8988T (cell line): ENCODE data around the gene ELAVL3.

Source experiments
- DNase-seq: peaks from one replicate; pipeline ENCODE4 v3.0.0; 2011

ELAVL3 gene

DNA sequence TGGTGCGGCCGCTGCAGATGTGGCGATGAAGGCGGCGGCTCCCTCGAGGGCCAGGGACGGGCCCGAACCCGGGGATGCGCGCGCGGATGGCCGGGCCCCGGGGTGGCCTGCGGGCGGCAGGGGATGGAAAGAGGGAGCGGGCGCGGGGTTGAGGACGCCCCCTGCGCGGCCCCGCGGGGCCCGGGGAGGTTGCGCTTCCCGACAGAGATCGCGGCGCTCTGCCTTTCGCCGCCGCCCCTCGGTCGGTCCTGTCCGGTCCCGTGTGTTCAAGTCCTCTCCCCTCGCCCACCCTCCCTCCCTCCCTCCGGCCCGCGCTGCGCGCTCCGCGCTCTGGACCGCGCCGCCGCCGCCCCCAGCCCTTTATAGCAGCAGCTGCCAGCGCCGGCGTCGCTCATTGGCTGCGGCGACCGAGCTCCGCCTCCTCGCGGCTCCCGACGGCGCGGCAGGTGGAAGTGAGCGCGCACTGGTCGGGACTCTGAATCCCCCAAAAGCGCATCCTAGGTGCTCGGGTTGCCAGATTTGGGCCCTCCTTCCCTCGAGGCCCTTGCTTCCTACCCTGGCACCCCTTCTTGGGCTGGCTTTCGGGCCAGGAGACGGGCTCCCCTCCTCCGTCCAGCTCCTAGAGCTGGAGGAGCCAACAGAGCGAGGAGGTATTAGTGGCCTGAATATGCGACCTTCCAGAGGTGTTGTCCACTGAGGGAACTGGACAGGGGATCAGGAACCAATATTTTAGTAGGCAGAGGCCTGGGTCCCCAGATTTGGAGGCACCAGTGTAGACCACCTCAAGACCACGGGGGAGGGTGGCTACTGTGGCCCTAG, at the start of gene ELAVL3:
ELAVL3 (minus strand) TSS at position 332 of the 819 bp plus-strand sequence. CDS start 438 bp downstream, outside the sequence.
- DNase-seq: no peak

DNA sequence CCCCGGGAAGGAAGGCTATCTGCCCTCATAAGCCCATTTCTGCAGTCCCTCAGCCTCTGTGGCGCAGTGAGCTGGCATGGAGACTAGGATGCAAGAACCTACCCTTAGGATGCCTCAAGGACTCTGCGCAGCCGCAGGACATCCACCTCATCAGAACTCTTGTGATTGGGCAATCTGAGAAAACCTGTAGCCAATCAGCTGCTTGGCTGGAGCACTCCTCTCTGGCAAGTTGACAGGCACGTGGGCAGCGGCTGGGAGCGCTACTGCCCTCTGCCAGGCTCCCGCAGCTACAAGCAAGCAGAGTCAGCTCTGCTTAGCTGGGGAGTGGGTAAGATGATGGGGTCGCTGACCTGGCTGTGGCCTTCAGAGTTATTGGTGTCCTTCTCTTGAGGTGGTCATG, 49.6 kb upstream of the ELAVL3 start:
- DNase-seq: no peak

DNA sequence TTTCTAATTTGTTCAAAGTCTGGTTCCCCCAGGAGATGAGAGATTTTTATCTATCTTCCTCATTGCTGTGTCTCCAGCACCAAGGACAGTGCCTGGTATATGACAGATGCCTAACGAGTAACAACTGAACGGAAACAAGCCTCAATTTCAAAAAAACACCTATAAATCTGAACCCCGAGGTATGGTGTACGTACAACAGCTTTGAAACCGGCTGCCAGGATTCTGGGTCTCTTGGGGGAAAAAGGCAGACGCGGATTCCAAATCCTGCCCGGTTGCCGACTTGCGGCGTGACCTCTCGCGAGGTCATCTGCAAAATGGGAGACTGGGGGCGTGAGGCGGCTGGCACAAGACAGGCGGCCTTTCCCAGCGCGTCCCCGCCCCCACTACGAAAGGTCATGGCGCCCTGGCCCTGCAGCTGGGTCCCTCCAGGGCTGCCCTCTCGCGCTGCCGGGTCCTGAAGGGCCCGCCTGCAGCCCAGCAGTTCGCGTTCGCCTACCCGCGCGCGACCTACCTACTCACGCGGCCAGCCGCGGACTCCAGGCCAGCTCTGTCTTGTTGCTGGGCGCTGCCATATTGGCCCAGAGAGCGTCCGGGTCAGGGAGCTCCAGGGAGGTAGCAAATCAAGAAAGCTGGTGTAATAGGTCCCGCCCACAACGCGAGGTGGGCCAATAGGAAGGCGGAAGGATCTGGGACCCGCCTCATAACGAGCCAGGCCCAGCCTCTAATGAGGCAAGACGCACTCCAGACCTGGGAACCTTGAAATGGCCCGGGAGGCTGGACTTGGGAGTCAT, 47.9 kb upstream of the ELAVL3 start, which contains the start of gene ECSIT:
ECSIT (minus strand) TSS at position 584 of the 791 bp plus-strand sequence. CDS start 9,964 bp downstream, outside the sequence.
- peak; percentile 68 for DNase-seq

DNA sequence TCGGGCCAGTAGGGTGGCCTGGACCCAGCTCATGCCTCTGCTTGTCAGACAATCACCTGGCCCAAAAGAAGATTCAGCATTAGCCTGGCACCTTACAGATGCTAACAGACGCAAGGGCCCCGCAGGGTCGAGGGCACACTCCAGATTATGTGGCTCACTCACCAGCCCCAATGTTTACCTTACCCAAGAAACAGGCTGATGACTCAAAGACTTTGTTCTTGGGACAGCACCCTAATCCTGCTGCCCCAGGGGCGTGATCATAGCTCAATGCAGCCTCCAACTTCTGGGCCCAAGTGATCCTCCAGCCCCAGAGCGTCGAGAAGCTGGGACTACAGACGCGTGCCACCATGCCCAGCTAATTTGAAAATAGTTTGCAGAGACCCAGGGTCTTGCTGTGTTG, 38.3 kb upstream of the ELAVL3 start:
- no peak for DNase-seq

DNA sequence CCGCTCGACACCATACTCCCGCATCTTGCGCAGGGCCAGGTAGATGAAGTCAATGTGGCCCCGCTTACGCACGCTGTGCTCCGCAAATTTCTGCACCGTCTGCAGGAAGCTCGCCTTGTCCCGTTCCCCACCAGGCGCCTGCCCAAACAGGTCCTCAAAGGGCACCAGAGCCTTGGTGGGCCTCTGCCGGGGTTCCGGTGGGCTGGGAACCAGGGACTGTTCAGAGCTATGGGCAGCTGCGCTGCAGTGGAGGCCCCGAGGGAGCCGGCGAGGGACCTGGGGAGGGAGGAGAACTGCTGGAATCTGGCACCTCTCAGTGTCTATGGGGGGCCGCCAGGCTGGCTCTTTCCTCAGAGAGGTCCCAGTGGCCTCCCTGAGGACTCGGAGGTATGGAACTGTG, 33.1 kb upstream of the ELAVL3 start:
- no peak for DNase-seq

DNA sequence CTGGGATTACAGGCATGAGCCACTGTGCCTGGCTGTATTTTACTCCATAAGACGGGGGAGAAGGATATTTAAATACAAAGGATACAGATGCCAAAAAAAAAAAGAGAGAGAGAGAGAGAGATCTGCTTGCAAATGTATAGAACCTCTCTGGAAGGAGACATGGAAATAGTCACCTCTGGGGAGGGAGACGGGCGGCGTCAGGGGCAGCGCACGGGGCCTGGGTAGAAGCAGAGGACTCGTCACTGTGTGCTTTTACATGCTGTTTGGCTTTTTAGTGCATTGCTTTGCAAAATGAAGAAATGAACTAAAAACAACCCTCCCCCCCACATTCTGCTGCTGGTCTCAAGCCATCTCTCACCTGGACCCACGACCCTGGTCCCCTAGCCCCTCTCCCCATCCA, 29.6 kb upstream of the ELAVL3 start:
- no peak for DNase-seq

DNA sequence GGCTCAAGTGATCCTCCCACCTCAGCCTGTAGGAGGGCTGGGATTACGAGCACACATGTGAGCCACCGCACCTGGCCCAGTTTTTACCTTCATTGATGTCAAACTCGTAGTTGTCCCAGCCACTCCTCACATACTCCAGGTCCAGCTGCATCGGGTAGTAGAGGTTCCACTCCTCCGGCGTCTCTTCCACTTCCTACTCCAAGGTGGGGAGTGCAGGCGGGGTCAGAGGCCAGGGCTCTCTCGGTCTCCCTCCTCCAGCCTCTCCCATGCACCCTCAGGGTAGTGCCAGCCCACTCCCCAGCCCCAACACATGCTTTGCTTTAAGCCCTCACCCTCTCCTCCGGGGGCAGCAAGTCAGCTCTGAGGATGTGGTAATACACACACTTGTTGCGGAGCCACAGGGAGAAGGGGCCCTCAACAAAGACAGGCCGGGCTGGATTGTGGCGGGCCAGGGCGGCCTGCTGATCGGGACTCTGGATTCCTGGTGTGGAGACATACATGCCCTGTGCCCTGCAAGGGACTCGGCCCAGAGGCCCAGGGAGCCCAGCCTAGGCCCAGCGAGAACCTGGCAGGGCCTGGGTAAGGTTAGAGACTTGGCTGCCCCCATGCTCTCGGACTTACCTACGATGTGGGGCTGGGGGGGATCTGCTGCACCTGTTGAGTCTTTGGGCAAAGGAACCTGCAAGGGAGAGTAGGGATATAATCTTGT, 26.7 kb upstream of the ELAVL3 start:
- no peak for DNase-seq

DNA sequence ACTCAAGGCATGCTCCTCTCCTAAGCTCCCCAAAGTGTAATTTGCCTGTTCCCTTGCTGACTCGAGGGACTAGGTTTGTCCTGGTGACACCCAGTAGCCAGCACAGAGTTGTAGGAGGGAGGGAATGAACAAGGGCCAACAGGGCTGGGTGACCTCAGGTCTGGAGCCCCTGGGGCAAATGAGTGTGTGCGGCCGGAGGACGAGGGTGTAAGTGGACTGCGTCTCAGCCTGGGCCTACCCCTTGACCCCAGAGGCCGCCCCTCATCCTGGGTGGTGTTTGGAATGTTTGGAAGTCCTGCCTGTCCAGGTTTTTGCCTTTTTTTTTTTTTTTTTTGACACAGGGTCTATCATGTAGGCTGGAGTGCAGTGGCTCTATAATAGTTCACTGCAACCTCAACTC, 26.1 kb upstream of the ELAVL3 start:
- no peak for DNase-seq

DNA sequence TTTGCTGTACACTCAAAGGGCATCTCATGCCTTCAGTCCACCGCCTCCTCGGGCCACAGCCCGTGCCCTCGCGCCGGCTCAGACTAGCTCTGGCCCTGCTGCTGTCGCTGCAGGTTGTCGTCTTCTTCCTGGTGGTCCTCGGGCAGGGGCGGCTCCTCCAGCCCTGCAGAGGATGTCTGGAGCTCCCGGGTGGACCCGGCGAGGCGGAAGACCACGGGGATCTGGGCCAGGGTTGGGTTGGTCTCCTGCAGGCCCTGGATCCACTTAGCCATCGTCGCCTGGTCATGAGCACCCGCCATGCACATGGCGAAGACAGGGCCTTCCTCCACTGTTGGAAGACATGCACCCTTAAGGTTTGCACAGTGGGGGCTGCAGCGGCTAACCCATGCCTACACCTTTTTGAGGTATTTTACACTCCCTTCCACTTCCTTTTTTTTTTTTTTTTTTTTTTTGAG, 25.3 kb upstream of the ELAVL3 start:
- DNase-seq: no peak

DNA sequence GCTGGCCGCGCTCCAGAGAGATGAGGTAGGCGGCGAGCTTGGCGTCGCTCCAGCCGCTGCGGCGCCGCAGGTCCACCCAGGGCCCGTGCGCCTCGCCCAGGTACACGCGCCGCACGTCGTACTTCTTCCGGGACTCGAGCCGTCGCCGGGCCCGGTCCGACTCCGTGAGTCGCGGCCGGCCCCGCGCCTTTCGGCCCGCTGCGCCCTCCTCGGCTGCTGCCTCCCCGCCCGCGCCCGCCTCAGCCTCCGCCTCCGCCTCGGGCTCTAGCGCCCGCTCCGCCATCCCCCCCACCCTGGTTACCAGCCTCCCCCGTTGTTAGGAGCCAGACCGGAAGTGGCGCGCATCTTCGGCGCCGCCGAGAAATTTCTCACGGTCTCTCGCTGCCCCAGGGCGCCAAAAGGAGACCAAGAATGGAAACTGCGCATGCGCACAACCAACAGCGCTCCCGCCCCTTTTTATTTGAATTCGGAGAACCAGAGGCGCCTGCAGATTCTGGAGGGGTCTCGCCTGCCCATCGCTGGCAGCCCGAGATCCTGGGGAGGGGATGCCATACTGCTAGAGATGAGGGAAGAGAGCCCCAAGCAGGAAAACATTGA, 24.8 kb upstream of the ELAVL3 start, which contains the start of gene ZNF653:
ZNF653 (minus strand) TSS at position 336 of the 597 bp plus-strand sequence; CDS start at position 283, 53 bp downstream.
- peak; percentile 93 for DNase-seq

DNA sequence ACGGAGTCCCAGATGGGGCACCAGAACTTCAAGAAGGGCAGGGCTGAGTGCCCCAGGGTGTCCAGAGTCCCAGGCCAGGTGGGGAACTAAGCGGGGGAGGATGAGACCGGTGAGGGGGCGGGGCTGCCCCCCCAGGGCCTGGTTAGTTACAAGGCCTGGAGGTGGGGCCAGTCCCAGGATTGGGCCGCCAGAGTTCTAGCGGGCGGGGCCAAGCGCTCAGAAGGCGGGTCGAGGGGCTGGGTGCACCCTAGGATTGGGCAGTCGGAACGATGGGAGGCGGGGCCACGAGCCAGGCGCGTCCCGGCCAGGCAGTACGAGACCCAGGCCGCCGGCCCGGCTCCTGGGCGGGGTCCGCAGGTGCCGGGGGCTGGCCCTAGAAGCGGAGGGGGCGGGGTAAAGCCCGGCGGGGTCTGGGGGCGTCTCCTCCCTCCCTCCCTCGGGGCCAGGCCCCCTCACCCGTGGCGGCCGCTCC, 24.2 kb upstream of the ELAVL3 start:
- peak; percentile 86 for DNase-seq

DNA sequence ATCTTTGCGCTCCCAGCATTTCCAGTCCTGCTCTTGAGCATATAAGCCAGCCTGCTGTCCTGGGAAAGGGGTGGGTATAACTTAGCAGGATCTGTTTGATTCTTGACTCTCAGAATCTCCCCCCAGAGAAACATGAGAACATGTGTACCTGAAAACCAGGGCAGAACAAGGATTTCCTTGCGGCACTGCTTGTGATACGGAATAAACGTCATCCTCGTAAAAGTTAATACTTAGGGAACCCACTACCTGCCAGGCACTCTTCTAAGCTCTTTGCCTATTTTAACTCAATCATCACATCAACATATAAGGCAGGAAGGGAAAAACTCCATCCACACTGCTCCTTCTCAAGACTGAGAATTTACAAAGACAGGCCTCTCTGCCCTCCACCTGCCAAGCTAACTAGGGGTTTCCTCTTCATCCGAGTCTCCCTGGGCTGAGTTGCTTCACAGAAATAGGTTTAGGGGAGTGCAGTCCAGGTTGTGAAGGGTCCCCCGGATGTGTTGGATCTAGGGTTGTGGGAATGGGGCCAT, 23.7 kb upstream of the ELAVL3 start:
- DNase-seq: no peak

DNA sequence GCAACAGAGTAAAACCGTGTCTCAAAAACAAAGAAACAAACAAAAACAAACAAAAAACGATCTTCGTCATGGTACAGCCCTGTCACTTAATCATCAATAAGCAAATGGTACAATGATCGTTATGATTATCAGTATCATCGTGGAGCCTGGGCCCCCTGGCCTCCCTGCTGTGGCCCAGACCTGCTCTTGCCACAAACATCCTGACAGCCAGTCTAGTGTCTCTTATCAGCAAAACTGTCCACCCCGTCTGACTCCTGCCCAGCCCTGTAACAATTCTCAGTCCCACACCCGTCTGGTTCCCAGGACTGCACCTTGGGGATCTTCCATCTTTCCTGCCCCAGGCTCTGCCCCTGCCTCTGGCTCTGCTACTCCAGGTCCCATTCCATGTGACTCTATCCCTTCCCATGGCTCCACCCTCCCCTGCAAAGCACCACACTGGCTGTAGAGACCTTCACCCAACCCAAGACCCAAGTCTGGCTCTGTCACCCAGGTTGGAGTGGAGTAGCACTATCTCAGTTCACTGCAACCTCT, 19.1 kb upstream of the ELAVL3 start:
- no peak for DNase-seq

DNA sequence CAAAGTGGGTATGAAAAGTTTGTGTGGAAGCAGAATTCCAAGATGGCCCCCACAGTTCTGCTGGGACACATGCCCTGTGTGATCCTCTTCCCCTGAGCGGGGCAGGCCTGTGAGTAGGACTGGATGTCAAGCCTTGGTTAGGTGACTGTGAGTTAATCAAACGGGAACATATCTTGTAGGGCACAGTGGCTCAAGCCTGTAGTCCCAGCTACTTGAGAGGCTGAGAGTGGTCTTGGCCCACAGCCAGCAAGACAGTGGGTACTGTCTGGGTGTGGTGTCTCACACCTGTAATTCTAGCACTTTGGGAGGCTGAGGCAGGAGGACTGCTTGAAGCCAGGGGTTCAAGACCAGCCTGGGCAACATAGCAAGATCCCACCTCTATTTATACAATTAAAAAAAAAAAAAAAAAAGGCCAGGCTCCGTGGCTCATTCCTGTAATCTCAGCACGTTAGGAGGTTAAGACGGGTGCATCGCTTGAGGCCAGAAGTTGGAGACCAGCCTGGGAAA, 18.4 kb upstream of the ELAVL3 start:
- no peak for DNase-seq

DNA sequence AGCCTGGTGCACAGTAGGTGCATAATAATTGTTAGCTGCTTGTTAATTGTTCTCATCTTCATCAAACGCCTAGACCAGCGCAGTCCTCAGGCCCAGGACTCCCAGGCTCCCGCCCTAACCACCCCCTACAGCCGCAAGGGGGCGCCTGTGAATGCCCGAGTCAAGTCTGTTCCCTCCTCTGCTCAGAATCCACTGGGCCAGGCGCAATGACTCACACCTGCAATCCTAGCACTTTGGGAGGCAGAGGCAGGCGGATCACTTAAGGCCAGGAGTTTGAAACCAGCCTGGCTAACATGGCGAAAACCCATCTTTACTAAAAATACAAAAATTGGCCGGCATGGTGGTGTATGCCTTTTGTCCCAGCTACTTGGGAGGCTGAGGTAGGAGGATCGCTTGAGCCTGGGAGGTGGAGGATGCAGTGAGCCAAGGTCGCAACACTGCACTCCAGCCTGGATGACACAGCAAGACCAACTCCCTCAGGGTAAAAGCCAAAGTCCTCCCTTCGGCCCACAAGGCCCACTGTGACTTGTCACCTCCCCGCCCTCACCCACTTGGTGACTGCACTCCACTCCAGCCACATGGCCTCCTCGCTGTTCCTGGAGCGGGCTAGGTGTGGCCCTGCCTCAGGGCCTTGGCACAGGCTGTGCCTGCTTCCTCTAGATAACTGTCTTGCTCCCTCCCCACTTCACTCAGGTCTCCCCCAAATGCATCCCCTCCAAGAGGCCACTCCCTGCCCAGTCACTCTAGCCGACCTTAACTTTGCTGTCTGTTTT, 15.7 kb upstream of the ELAVL3 start:
- peak; percentile 80 for DNase-seq

DNA sequence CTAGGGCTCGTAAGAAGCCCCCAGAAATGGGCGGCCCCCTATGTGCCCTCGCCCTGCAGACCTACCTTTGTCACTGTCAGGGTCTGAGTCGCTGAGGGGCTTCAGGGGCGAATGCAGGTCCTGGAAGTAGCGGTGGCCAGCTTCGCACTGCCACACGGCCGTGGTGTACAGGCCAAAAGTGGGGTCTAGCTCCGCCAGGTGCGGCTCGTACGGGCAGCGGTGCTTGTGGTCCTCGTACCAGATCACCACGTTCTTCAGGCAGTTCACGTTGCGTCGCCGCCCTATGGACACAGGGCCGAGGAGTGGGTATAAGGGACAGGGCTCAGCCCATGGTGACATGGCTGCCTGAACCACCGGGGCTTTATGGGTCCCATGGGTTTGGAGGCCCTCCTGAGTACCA, 15.0 kb upstream of the ELAVL3 start:
- DNase-seq: no peak

DNA sequence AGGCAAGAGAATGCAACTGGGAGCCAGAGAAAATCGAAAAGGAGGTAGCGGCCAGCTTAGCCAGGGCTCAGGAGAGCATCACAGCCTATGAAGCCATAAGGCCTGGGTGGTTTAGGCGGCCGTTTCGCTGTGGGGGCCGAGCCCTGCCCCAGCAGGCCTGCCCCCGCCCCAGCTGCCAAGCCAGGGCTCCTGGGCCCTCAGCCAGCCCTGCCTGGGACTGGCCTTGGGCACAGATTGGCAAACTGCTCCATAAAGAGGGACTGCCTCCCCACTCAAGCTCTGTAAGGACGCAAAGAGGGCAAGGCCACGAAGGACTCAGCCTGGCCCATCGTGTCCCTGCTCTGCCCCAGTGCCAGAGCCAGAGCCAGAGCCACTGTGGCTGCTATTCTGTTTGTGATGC, 14.6 kb upstream of the ELAVL3 start:
- DNase-seq: no peak

DNA sequence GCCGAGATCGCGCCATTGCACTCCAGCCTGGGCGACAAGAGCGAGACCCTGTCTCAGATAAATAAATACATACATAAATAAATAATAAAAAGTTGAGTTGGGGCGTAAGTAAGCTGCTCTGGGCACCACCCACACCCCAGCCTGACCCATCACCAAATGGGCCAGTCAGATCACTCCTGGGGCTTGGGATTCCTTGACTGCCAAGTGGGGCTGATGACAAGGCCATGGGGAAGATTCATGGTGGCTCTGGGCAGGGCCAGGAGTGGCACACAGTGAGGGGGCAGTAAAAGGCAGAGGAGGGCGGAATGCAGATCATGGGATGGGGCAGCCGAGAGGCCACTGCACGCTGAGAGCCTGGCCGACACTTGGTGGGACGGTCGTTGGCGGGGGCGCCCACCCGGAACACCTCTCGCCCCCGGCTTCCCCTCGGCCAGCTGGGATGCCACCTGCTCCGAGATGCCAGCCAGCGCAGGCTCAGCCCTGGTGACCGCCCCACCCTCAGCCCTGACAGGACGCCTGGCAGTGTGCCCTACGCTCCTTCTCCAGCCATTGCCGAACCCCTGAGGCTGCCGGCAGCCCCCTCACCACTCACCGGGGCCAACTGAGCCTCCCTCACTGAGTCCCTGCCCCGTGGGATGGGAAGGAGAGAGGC, 13.9 kb upstream of the ELAVL3 start:
- DNase-seq: no peak

DNA sequence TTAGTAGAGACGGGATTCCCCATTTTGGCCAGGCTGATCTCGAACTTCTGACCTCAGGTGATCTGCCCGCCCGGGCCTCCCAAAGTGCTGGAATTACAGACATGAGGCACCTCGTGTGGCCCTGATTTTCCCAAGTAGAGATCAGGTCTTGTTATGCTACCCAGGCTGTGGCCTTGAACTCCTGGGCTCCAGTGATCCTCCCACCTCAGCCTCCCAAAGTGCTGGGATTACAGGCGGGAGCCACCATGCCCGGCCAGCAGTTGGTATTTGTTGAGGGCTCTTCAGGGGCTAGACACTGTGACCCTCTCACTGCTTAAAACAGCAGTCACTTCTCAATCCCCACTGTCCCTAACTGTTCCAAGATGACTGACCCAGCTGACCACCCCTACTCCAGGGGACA, 8.5 kb upstream of the ELAVL3 start:
- DNase-seq: no peak
